ENCODE data around the gene NOL9. TPM values are rescaled to one million over a fixed set of nuclear protein-coding genes. Genes with fewer than 3 reads are reported as not detected.
"Not testable (repeated sequence)": the region's sequence is repeated elsewhere in the genome, so short reads cannot be mapped to it uniquely, and the experiment has no call there.

The NOL9 gene
- polyA plus RNA-seq, 3 donors: 14.8 to 15.9 (median 15.1) TPM

- DNase-seq (ENCODE audit: low read depth in 3 of 3, low spot score in 2 of 3): no peak
Observed at GRCh38 chr1:6506210-6507036, 47.9 kb downstream of the NOL9 start.

- DNase-seq (ENCODE audit: low read depth in 3 of 3, low spot score in 2 of 3): no peak
Observed at GRCh38 chr1:6505367-6506209, 48.7 kb downstream of the NOL9 start.

GRCh38 chr1:6504887-6505286, 49.4 kb downstream of the NOL9 start:
- no peak for DNase-seq (ENCODE audit: low read depth in 3 of 3, low spot score in 2 of 3)

- no peak for DNase-seq (ENCODE audit: low read depth in 3 of 3, low spot score in 2 of 3)
Observed at GRCh38 chr1:6503884-6504602, 50.3 kb downstream of the NOL9 start.

- no peak for DNase-seq (ENCODE audit: low read depth in 3 of 3, low spot score in 2 of 3)
Observed at GRCh38 chr1:6502000-6502891, 52.1 kb downstream of the NOL9 start.

- no peak for DNase-seq (ENCODE audit: low read depth in 3 of 3, low spot score in 2 of 3)
Observed at GRCh38 chr1:6501279-6501813, 53.0 kb downstream of the NOL9 start.

DNA sequence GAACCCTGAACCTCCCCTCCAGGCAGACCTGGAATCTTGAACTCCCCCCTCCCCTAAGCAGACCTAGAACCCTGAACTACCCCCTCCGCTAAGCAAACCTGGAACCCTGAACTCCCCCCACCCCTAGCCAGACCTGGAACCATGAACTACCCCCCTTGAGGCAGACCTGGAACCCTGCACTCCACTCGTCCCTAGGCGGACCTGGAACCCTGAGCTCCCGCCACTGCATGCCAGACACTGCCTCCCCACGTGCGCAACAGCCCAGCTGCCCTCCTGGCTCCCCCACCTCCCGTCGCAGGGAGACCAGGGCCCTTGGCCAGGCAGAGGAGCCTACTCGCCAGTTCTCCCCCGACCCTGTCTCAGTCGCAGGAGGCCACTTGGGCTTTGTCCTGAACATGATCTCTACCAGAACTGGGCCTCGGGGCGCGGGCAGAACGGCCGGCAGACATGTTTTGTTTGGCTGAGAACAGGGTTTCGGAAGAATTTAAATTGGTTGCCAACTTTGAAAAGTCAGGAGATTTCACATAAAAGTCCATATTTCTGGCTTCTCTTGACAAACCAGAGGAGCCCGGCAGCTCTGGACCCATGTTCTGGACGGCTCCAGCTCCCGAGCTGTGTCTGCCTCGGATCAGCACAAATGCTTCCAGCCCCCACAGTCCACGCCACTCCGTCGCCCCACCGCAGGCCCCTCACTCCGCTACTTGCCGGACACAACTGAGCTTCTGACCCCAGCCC, 53.6 kb downstream of the NOL9 start:
- no peak for DNase-seq (ENCODE audit: low read depth in 3 of 3, low spot score in 2 of 3)

GRCh38 chr1:6499296-6499695, 55.0 kb downstream of the NOL9 start:
- no peak for DNase-seq (ENCODE audit: low read depth in 3 of 3, low spot score in 2 of 3)

DNA sequence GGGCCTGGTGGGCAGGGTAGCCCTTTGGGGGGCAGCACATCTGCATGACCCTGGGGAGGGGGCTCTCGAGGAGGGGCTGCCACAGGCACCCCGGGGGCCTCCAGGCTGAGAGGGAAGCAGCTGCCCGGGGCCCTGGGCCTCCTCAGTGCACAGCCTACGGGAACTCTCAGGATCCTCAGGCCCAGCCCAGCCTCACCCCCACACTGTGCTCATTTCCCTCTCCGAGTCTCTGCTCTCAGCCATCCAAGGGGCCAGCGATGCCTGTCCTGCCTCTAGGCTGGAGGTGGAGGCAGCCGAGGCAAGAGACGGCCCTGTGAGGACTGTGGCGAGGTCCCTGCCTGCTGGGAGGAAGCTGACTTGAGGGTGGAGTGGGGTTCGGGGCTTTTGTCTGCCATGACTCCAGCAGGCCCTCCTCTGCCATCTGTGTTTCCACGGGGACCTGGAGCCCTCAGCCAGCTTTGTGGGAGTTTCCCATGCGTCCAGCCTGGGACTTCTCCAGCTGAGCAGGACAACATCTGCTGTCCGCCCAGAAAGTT, 55.7 kb downstream of the NOL9 start:
- no peak for DNase-seq (ENCODE audit: low read depth in 3 of 3, low spot score in 2 of 3)

DNA sequence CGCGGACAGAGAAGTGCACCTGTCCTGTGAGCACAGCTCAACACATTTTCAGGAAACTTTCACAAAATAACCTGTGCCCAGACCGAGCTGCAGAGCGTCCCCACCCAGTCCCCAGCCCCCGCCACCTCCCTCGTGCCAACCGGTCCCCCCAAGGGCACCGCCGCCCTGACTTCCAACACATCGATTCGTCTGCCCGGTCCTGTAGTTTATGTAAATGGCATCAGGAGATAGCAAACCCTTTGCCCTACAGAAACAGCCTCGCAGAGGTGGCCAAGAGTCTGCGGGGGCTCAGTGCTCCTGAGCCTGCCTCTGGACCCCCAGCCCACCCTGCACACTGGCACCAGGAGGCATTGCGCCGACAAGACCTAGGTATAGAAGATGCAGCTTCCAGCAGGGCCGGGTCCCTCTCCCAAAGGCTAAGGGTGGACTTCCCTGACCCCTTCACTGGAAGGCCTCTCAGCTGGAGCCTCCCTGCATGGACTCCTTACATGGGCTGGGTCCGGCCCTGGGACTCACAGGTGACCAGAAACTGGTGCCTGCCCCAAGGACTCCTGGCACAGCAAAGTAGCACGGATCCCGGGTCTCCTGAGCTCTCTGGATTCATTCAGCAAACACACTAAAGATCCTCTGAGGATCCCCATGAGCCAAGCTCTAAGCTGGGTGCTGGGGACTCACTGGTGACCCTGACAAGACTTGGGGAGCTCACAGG, 56.3 kb downstream of the NOL9 start:
- no peak for DNase-seq (ENCODE audit: low read depth in 3 of 3, low spot score in 2 of 3)

DNA sequence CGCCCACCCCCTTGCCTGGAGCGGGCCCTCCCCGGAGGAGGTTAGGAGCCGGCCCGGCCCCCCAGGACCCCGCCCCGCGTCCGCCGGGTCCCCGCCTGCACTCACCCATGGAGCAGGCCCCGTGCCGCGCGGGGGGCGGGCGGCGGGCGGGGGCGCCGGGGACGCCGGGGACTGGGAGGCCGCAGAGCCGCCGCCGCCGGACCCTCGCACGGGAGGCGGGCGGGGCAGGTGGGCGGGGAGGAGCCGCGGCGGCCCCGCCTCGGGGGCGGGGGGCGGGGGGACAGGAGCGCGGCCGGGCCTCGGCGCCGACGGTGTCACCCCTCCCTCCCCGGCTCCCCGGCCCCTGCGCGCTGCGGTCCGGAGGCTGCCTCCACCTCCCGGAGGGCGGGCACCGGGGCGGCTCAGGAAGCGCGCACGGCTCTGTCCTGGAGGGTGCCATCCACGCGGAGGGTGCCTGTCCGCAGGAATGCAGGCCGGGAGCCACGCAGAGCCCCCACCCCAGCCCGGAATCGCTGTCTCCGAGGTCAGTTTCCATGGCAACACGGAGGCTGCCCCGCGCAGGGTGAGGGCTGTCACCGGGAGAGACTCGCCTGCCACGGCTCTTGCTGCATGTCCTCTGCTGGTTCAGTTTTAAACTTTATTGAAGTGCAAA, 57.0 kb downstream of the NOL9 start:
- DNase-seq (ENCODE audit: low read depth in 3 of 3, low spot score in 2 of 3): no peak

DNA sequence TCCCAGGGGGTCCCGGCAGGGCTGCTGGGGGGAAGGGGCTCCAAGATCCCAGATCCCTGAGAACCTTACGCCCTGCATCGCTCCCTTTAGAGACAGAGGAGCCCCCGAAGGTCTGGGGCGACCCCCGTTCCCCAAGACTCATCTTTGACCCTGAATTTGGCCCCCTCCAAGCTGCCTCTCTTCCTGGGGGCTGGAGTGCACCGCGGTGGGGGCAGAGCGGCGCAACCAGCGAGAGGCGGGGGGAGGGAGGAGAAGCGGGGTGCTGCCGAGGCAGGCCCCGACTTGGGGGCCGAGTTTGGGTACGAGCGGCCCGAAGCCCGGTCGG, 57.5 kb downstream of the NOL9 start:
- DNase-seq (ENCODE audit: low read depth in 3 of 3, low spot score in 2 of 3): no peak

GRCh38 chr1:6496365-6496721, 58.0 kb downstream of the NOL9 start:
- no peak for DNase-seq (ENCODE audit: low read depth in 3 of 3, low spot score in 2 of 3)

DNA sequence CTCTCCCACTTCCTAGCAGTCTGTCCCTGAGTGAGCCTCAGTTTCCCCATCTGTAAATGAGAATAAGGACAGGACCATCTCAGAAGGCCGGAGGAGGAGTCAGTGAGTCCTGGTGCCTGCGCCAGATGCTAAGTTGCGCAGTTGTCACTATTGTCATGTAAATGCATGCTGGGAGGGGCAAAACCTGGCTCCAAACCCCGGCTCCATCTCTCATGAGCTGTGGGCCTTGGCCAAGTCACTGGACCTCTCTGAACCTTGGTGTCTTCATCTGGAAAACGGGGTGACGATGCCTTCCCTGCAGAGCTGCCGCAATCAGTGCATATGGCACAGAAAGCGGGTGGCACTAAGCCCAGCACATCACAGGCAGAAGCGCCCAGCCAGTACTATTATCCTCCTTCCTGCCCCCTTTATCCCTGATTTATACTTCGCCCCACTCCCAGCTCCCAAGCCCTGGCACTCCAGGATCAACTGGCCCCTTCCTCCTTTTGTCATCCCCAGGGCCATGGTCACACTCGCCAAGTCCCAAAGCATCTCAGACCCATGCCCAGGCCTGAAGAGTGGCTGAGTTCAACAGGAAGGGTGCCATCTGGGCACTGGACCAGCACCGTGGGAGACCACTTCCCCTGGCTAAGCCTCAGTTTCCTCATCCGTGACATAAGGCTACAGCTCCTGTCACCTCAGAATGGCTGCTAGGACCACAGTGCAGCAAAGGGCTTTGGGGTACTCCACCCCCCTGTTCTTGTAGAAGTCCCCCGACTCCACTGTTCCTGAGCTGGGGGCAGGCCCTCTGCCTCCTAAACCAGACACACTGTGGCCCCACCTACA, 58.6 kb downstream of the NOL9 start:
- no peak for DNase-seq (ENCODE audit: low read depth in 3 of 3, low spot score in 2 of 3)

- DNase-seq (ENCODE audit: low read depth in 3 of 3, low spot score in 2 of 3): no peak
Observed at GRCh38 chr1:6495041-6495441, 59.3 kb downstream of the NOL9 start.

DNA sequence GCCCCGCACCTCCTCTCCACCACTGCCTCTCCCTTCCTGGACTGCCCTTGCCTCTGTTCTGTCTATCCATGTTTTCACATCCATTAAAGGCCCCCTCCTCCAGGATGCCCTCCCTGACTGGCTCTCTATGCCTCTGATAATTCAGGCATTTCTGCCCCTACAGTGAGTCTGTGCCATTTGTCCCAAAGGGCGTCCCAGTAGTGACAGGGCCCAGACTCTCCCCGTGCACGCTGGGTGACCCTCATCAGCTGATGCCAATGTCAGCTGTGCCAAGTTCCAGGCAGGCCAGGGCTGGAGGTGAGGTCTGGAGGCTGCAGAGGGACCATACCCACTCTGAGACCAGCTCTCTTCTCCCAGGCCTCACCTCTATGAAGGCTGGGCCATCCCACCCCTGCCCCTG, 59.7 kb downstream of the NOL9 start:
- DNase-seq (ENCODE audit: low read depth in 3 of 3, low spot score in 2 of 3): no peak

DNA sequence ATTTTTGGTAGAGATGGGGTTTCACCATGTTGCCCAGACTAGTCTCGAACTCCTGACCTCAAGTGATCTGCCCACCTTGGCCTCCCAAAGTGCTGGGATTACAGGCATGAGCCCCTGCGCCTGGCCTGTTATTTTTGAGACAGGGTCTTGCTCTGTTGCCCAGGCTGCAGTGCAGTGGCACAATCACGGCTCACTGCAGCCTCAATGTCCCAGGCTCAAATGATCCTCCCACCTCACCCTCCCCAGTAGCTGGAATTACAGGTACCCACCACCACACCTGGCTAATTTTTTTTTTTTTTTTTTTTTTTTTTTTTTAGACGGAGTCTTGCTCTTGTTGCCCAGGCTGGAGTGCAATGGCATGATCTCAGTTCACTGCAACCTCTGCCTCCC, 60.5 kb downstream of the NOL9 start:
- not testable (repeated sequence) for DNase-seq (ENCODE audit: low read depth in 3 of 3, low spot score in 2 of 3)

All from right renal cortex interstitium (tissue), 3 donors.